ENCODE data around the gene METRNL.
"Not testable (repeated sequence)": the region's sequence is repeated elsewhere in the genome, so short reads cannot be mapped to it uniquely, and the experiment has no call there.

METRNL gene

DNA sequence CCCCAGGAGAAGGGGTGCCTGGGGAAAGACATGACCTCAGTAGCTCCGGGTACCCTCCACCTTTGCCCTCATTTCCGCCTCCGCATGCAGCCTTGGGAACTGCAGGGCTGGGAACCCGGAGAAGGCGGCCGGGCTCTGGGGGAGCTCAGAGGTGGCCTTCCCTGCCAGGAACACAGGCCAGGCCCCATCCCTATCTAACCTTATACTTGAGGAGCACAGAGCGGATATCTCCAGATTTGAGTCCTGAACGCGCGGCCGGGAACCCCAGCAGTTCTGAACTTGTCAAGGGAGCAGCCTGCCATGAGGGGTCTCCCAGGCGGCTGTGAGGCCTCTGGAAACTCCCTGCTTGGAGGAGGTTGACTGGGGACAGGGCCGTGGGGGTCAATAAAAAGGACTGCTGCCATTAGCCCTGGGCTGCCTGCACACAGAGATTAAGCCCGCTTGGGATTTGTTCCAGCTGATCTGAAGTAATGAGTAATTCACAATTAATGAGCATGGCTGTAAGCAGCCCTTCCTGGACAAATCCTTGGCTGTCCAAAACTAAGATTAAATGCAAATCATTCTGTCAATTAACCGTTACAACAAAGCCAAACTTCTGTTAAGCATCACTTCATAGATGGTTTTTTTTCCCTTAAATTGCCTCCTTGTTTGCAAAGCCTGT, 26.3 kb upstream of the METRNL start:
- DNase-seq: no peak

DNA sequence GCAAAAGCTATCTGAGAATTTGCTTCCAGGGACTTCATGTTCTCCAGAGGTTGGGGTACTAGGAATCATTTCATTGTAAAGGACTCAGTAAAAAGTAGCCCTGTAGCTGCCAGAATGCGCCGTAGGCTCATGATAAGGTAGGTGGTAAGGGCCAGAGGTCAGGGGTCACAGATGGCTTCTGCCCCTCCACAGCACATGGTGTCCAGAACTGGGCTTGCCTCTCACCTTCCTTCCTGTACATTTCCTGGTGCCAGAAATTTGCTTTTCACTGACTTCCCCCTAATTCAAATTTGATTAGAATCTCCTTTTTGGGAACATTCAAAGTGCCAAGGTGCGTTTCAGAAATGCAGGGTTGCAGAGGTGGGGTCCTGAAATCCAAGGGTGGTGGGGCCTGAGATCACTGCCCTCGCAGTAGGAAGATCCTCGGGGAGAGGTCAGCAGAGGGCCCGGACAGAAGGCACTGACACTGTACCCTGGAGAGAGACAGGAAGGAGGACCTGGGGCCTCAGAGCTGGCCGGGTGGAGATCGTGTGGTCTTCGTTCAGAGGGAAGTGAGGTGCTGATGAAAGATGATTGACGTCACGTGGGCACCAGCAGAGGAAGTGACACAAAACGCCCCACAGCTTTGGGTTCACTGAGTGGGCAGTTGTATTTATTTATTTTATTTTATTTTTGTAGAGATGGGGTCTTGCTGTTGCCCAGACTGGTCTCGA, 25.5 kb upstream of the METRNL start:
- no peak for DNase-seq

- no peak for DNase-seq
Observed at GRCh38 chr17:83054518-83055125, 24.8 kb upstream of the METRNL start.

DNA sequence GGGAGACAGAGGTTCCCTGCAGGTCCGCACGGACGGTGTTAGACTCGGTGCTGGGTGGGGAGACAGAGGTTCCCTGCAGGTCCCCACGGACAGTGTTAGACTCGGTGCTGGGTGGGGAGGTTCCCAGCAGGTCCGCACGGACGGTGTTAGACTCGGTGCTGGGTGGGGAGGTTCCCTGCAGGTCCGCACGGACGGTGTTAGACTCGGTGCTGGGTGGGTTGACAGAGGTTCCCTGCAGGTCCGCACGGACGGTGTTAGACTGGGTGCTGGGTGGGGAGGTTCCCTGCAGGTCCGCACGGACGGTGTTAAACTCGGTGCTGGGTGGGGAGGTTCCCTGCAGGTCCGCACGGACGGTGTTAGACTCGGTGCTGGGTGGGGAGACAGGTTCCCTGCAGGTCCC, 24.2 kb upstream of the METRNL start:
- DNase-seq: not testable (repeated sequence)

GRCh38 chr17:83055911-83056582, 23.4 kb upstream of the METRNL start:
- no peak for DNase-seq

DNA sequence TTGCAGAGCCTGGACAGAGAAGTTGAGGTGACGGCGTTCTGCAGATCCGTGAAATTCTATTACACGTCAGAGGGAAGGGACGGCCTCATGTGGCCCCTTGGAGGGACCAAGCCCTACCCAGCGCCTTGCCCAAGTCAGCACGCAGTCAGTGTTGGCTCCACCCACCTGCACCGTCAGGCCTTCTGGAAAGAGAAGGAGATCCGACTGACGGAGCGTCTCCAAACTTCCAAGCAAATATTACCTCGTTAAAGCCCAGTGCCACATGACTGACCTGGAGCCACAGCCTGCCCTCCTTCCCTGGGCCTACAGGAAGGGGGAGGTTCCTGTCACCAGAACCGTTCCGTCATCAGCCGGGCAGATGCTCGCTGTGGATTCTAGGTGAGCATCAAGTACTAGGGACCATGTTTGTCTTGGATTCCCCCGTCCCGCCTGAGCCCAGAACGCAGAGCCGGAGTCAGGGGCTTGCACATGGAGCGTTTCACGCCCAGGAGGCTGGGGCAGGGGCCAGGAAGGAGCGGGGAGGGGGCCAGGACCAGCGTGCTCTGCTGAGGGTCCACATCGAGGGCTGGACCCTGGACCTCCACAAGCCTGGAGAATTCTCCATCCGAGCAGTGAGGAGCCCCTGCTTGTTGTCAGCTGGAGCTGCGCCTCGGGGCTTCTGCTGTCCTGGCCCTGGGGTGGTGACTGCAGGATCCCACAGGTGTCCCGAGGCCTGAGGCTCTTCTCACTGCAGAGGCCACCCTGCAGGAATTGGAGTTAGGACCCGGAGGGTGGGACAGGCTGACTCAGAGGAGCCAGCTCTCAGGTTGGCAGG, 22.6 kb upstream of the METRNL start:
- no peak for DNase-seq

DNA sequence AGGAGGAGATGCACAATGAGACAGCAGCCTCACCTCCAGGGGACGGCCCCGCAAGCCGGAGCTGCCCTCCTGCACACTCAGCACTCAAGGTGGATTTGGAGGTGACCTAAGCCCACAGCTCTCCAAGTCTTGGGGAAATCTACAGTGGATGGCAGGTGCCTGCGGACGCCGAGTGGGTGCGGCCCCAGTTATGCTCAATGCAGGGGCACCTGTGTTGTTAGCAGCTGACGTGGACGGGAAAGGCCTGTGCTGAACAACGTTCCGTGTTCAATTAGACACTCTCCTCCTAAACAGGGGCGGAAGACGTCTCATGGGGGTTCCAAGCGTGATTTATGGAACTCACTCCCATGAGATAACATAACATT, 22.0 kb upstream of the METRNL start:
- DNase-seq: no peak

DNA sequence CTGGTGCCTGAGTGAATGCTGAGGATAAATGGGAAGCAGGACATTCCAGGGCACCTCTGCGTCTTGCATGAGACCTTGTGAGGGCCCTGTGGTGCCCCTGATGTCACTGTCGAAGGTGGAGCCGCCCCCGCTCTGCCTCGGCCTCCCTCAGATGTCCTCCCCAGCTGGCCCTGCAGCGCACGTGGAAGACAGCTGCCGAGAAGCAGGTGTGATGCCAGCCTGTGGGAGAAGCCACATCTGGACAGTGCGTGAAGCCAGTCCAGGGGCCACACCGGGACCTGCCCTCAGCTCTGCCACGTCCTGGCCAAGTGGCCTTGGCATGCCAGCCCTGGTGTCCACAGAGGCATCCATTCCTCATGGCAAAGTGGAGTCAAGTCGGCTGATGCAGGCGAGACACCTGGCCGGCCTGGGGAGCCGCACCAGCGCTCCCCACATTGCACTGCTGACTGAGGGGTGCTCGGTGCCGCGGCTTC, 21.6 kb upstream of the METRNL start:
- no peak for DNase-seq

- no peak for DNase-seq
Observed at GRCh38 chr17:83058266-83058798, 21.1 kb upstream of the METRNL start.

DNA sequence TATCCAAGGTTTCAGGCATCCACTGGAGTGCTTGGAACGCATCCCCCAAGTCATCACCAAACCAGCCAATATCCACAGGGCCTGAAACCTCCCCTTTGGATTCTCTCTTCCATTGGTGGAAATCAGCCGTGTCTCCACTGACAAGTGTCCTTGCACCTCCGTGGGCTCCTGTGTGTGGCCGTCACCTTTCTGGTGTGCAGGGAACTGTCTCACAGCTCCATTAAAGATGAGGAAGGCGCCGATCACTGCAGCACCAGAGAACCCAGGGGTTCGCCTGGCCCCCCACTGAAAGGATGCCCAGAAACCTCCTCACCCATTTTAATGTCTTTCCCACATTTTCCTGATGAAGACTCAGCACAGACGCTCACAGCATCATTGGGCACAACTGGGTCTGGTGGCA, 17.8 kb upstream of the METRNL start:
- no peak for DNase-seq

DNA sequence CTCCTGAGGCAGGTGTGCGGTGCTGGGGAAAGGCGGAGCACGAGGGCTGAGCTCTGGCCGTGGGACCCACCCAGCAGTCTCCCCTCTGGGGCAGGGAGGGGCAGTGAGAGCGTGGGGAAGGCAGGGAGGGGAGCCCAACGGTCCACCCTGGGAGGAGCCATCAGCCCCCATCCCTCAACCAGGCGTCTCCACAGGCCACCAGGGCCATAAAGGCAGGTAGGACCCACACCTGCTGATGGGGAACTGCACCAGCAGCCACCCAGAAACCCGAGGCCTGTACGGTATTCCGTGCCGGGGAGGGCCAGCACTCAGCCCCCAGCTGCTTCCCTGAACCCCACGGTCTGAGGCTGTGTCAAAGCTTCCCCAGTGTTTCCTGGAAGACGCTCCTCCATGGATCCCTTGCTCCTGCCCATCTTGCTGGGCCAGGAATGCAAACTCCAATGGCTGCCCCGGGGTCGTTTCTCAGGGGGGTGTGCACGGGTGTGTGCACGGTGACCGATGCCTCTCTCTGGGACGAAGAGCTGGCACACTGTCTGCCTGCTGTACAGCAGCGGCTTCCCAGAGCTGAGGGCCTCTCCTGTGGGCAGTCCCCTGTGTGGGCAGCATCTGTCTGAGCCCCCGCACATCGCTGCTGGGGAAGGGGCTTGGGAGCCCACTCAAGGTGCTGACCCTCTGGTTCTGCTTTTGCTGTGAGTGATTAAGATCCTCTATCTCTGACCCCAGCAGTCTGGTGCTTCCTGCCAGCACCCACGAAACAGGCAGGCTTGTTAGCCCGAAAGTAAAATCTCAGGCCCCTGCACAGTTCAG, 17.2 kb upstream of the METRNL start:
- DNase-seq: no peak

DNA sequence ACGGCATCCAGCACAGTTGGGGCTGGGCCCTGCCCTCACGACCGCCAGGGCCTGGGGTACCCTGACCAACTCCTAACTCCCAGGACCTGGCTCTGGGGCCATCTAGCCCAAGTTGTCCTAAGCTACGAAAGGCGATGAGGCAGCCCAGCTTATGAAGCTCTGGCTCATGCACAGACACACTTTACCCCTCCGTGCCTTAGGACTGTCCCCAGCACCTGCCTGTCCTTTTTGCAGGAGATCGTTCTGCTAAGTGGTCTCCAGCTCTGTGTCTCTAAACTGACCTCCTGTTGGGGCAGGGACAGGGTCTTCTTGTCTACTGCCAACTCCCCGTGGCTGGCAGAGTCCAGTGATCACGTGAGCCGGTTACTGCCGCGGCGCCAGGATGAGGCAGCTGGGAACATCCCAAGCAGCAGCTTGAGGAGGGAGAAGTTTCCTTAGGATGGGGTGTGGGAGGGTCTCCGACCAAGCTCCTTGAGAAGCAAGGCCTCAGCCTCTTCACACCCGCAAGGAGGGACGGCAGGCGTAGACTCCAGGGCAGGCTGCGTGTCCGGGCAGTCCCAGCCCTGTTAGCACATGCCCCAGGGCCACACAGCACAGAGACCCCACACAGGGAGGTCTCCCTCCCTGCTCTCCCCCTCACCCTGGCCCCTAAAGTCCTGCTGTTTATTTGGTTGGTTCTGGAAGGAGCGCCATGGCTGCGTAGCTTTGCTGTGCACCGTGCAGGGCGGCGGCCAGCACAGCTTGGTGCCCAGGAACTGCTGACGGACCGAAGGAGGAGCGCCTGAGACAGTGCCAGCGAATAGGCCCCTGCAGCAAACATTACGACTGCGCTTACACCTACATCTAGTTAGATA, 16.4 kb upstream of the METRNL start:
- no peak for DNase-seq

GRCh38 chr17:83064021-83064731, 15.2 kb upstream of the METRNL start:
- no peak for DNase-seq

GRCh38 chr17:83064732-83065659, 14.4 kb upstream of the METRNL start:
- no peak for DNase-seq

DNA sequence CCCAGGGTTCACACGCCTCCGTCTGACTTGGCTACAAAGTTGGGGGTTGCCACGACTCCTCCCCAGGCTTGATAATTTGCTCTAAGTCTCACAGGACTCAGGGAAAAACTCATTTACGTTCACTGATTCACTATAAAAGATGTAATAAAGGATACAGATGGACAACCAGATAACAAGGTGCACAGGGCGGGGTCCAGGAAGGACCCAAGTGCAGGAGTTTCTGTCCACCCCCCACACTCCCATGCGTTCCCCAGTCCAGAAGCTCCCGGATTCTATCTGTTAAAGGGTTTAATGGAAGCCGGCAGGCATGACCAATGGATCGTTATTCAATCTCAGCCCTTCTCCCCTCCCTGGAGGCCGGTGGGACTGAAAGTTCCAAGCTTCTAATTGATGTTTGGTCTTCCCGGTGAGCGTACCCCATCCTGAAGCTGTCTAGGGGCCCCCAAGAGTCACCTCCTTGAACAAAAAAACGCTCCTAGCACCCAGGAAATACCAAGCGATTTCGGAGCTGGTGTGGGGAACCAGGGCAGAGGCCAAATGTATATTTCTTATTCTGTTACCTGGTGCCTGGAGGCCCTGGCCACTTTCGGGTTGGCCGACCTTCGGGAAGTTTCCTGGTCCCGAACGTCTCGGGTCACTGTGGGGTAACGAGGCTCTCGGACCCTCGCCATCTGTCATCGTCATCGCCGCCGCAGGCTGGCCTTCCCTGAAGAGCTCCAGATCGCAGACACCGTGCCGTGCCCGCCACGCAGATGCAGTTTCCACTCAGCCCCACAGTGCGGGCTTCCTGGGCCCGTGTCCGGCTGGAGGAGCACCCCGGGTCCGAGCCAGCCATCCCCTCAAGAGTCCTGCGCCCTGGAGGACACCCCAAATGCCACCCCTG, 13.5 kb upstream of the METRNL start:
- no peak for DNase-seq

- not testable (repeated sequence) for DNase-seq
Observed at GRCh38 chr17:83066543-83066890, 12.9 kb upstream of the METRNL start.

- no peak for DNase-seq
Observed at GRCh38 chr17:83067071-83067717, 12.2 kb upstream of the METRNL start.

Data from NCI-H187 treated with DMSO at 0.1 percent for 48 hours (cell line).